ENCODE results near the gene GCLC. TPM values are rescaled to one million over a fixed set of nuclear protein-coding genes. Genes with fewer than 3 reads are reported as not detected.
"Not testable (repeated sequence)": the region's sequence is repeated elsewhere in the genome, so short reads cannot be mapped to it uniquely, and the experiment has no call there.

Gene GCLC
- total RNA-seq, 1 donor from 2014 or later = 54.6 TPM

DNA sequence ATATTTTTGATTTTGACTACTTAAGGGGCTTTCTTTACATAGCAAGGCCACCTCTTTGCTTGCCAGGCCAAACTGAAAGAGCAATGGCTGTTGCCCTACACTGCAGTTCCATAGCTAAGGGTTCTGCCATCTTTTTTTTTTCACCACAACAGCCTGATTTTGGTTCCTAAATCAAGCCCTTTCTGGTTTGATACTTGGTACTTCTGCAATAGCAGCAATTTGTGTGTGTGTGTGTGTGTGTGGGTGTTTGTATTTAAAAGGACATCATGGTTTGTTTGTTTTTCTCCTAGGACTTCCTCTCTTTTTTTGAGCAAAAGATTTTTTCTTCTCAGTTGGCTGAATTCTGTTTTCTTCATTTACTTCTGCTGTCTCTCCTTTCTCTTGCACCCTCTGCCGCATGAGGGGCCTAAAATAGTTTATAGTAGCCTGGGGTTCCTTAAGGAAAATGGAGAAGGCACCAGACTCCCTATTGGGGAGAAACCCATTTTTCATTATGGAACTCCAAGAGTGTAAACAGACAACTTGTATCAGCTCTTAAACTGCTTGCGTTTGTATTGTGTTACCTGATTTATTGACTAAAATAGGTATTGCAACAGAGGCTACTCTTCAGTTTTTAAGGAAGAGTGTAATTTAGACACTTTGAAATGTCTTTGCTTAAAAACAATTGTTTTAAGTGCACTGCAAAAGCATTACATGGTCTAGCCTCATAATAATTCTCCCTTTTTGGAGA, 12.2 kb upstream of the GCLC start:
- H3K27me3 Mint-ChIP-seq = no peaks in the 10 kb centered on the region
- TF ChIP-seq, protein P1, sequence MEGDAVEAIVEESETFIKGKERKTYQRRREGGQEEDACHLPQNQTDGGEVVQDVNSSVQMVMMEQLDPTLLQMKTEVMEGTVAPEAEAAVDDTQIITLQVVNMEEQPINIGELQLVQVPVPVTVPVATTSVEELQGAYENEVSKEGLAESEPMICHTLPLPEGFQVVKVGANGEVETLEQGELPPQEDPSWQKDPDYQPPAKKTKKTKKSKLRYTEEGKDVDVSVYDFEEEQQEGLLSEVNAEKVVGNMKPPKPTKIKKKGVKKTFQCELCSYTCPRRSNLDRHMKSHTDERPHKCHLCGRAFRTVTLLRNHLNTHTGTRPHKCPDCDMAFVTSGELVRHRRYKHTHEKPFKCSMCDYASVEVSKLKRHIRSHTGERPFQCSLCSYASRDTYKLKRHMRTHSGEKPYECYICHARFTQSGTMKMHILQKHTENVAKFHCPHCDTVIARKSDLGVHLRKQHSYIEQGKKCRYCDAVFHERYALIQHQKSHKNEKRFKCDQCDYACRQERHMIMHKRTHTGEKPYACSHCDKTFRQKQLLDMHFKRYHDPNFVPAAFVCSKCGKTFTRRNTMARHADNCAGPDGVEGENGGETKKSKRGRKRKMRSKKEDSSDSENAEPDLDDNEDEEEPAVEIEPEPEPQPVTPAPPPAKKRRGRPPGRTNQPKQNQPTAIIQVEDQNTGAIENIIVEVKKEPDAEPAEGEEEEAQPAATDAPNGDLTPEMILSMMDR (conservative IDR thresholded peaks at IDR 0.05) = no peak
- H3K4me3 Mint-ChIP-seq = no peak overlapping the region
- no peak for DNase-seq (ENCODE audit: extremely low spot score, unreplicated experiment)
- no peaks in the 10 kb centered on the region for H3K36me3 Mint-ChIP-seq
- peaks cover 4% of the 10 kb centered on the region for H3K9me3 Mint-ChIP-seq
- H3K4me1 Mint-ChIP-seq (ENCODE audit: unreplicated experiment) = no peaks in the 10 kb centered on the region
- H3K27ac Mint-ChIP-seq = no peak overlapping the region

DNA sequence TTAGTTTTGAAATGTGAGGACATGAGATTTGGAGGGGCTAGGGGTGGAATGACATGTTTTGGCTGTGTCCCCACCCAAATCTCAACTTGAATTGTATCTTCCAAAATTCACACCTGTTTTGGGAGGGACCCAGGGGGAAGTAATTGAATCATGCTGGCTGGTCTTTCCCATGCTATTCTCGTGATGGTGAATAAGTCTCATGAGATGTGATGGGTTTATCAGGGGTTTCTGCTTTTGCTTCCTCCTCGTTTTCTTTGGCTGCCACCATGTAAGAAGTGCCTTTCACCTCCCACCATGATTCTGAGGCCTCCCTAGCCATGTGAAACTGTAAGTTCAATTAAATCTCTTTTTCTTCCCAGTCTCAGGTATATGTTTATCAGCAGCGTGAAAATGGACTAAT, 8.7 kb upstream of the GCLC start:
- not testable (repeated sequence) for H3K9me3 Mint-ChIP-seq; H3K27me3 Mint-ChIP-seq; DNase-seq (ENCODE audit: extremely low spot score, unreplicated experiment); H3K27ac Mint-ChIP-seq; H3K4me1 Mint-ChIP-seq (ENCODE audit: unreplicated experiment); H3K4me3 Mint-ChIP-seq; H3K36me3 Mint-ChIP-seq

DNA sequence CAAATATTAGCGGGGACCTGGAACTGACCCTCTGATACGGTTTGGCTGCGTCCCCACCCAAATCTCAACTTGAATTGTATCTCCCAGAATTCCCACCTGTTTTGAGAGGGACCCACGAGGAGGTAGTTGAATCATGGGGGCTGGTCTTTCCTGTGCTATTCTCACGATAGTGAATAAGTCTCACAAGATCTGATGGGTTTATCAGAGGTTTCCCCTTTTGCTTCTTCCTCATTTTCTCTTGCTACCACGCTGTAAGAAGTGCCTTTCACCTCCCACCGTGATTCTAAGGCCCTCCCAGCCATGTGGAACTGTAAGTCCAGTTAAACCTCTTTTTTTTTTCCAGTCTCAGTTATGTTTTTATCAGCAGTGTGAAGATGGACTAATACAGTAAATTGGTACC, 6.8 kb upstream of the GCLC start:
- H3K27me3 Mint-ChIP-seq; H3K9me3 Mint-ChIP-seq; H3K4me3 Mint-ChIP-seq; H3K36me3 Mint-ChIP-seq; DNase-seq (ENCODE audit: extremely low spot score, unreplicated experiment); H3K4me1 Mint-ChIP-seq (ENCODE audit: unreplicated experiment): not testable (repeated sequence)
- H3K27ac Mint-ChIP-seq = peak overlapping the region; percentile 27

DNA sequence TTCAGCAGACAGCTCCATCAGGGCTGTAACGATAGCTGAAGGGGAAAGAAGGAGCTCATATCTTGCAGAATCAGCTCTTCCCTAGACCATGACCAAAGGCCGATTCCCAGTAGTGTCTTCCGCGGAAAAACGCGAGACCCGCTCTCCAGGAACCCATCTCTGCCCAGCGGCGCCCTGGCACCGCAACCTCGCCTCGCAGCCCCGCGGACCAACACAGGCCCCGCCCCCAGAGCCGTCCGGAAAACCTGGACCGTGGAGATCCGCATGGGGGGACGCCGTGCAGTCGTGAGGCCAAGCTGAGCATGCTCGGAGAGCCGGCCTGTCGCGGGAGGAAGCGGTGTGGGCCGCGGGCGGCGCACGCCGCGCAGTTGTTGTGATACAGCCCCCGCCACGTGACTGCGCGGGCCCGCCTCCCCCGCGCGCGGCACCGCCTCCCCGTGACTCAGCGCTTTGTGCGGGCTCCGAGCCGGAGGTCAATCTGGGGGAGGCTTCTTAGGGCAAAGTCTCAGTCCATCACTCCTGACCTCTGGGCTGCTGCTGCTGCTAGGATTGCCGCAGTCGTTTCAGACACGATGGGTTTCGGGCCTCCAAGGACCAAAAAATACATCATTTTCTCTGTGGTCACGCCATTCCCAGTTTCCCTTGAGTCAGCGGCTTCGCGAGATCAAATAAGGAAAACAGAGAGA, 3.1 kb upstream of the GCLC start:
- H3K36me3 Mint-ChIP-seq = no peaks in the 10 kb centered on the region
- TF ChIP-seq, protein P1 (conservative IDR thresholded peaks at IDR 0.05) = no peak
- H3K9me3 Mint-ChIP-seq = no peaks in the 10 kb centered on the region
- H3K27me3 Mint-ChIP-seq = peaks cover 4% of the 10 kb centered on the region
- H3K4me3 Mint-ChIP-seq = peak overlapping the region; percentile 95
- H3K27ac Mint-ChIP-seq = peak overlapping the region; percentile 95
- peak; percentile 94 for DNase-seq (ENCODE audit: extremely low spot score, unreplicated experiment)
- H3K4me1 Mint-ChIP-seq (ENCODE audit: unreplicated experiment) = peaks cover 31% of the 10 kb centered on the region

DNA sequence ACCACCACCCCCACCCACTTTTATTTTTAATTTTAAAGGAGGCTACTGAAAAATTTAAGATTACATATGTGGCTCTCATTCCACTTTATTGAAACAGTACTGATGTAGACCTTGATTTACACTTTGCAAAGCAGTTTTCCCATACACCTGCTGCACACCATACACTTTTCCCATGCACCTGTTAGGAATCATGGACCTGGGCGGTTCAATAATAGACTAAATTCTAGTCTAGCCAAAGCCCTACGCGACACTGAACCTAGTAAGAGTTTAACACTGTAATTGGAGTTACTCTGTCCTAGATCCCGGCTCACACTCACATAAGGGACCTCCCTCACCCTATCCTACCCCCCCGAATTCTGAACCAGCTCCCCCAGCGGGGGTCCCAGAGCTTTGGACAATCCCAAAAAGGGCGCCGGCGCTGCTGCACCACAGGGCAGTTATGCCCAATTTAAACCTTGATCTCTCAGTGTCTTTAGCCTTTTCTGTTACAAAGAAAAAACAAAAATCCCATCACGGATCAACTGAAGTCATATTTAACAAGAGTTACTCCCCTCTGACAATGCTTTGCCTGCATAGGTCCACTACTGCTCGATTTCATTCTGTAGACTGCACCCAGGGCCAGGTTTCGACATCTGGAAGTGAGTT, 2.4 kb upstream of the GCLC start:
- no peak for DNase-seq (ENCODE audit: extremely low spot score, unreplicated experiment)
- TF ChIP-seq, protein P1 (conservative IDR thresholded peaks at IDR 0.05) = no peak
- H3K4me3 Mint-ChIP-seq = peak overlapping the region; percentile 95
- no peaks in the 10 kb centered on the region for H3K9me3 Mint-ChIP-seq
- H3K27ac Mint-ChIP-seq = peak overlapping the region; percentile 95
- peaks cover 4% of the 10 kb centered on the region for H3K27me3 Mint-ChIP-seq
- no peaks in the 10 kb centered on the region for H3K36me3 Mint-ChIP-seq
- peaks cover 32% of the 10 kb centered on the region for H3K4me1 Mint-ChIP-seq (ENCODE audit: unreplicated experiment)

DNA sequence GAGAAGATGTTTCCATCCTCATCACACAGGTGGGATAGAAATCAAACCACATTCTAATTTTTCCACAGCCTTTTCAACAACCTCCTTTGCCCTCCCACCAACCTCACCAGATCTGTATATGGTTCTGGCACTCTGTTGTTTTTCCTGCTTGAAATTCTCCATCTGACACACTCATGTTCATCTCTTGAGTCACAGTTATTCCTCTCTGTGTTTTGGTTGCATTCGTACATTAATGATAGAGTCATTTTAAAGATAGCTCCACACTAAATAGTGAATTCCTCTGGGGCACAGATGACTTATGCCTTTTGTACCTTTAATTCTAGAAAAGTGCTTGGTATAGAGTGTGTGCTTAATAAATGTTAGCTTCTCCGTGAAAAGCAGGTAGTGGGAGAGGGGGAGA, 1.4 kb upstream of the GCLC start:
- H3K27me3 Mint-ChIP-seq = peaks cover 4% of the 10 kb centered on the region
- H3K27ac Mint-ChIP-seq = peak overlapping the region; percentile 97
- peaks cover 38% of the 10 kb centered on the region for H3K4me1 Mint-ChIP-seq (ENCODE audit: unreplicated experiment)
- peak overlapping the region; percentile 97 for H3K4me3 Mint-ChIP-seq
- DNase-seq (ENCODE audit: extremely low spot score, unreplicated experiment) = no peak
- no peaks in the 10 kb centered on the region for H3K9me3 Mint-ChIP-seq
- peaks cover 6% of the 10 kb centered on the region for H3K36me3 Mint-ChIP-seq
- TF ChIP-seq, protein P1 (conservative IDR thresholded peaks at IDR 0.05) = no peak
